SU-DHL-6 (cell line): Measurements from ENCODE around the gene CORO7.

Experiments used
- H2AFZ ChIP-seq: fragments of 200-600 bp; sonication (generic); 2 replicates; pipeline ENCODE4 v1.6.1; 2014; ENCODE audit warnings: low read depth, mild to moderate bottlenecking, moderate library complexity, mixed read lengths, antibody characterized with exemption, low read length; ENCODE audit not compliant: severe bottlenecking
- H3F3A ChIP-seq: fragments of 200-600 bp; shearing (Covaris generic); 2 replicates; pipeline ENCODE4 v1.6.0; 2016; ENCODE audit warnings: antibody characterized with exemption, mild to moderate bottlenecking; ENCODE audit not compliant: insufficient read depth
- H3K27ac ChIP-seq: fragments of 200-600 bp; sonication (generic); 2 replicates; pipeline ENCODE4 v1.5.1; 2016; ENCODE audit warnings: low read depth, mild to moderate bottlenecking, low read length, moderate library complexity, mixed read lengths
- H3K27me3 ChIP-seq: fragments of 200-600 bp; sonication (generic), shearing (Covaris generic); 2 replicates; pipeline ENCODE4 v1.6.0; 2014; ENCODE audit warnings: mild to moderate bottlenecking, low read length
- H3K36me3 ChIP-seq: fragments of 200-600 bp; sonication (generic); 2 replicates; pipeline ENCODE4 v1.6.1; 2014; ENCODE audit warnings: mild to moderate bottlenecking, low read length, mixed read lengths
- H3K4me2 ChIP-seq: fragments of 300-600, 200-600 bp; shearing (Covaris generic), sonication (generic); 2 replicates; pipeline ENCODE4 v1.6.0; 2014; ENCODE audit warnings: low read length, low read depth, mild to moderate bottlenecking; ENCODE audit not compliant: poor library complexity, severe bottlenecking
- H3K4me3 ChIP-seq: fragments of 200-600 bp; sonication (generic); 2 replicates; pipeline ENCODE4 v1.5.1; 2014; ENCODE audit warnings: antibody characterized with exemption, low read length, mild to moderate bottlenecking, mixed read lengths; ENCODE audit not compliant: insufficient read depth, poor library complexity, severe bottlenecking
- H3K79me2 ChIP-seq: fragments of 200-600 bp; sonication (generic); 2 replicates; pipeline ENCODE4 v1.6.1; 2014; ENCODE audit warnings: mild to moderate bottlenecking, low read length, moderate library complexity; ENCODE audit not compliant: insufficient read depth
- H3K9ac ChIP-seq: fragments of 200-600 bp; sonication (generic); 2 replicates; pipeline ENCODE4 v1.7.0; 2014; ENCODE audit warnings: mild to moderate bottlenecking, low read length
- H3K9me2 ChIP-seq: fragments of 200-600 bp; sonication (generic); replicated peaks from 2 replicates; pipeline ENCODE4 v1.6.1; 2014; ENCODE audit warnings: low read length; ENCODE audit not compliant: insufficient read depth
- H3K9me3 ChIP-seq: fragments of 200-600 bp; sonication (generic); 2 replicates; pipeline ENCODE4 v1.6.1; 2014; ENCODE audit warnings: low read length, mixed read lengths; ENCODE audit not compliant: insufficient read depth
- H4K20me1 ChIP-seq: fragments of 200-600 bp; sonication (generic); 2 replicates; pipeline ENCODE4 v1.6.1; 2014; ENCODE audit warnings: low read depth, mild to moderate bottlenecking, antibody characterized with exemption, low read length, moderate library complexity, mixed read lengths
- EZH2phosphoT487 ChIP-seq: fragments of 200-600 bp; sonication (generic), shearing (Covaris generic); conservative IDR thresholded peaks from 2 replicates; pipeline ENCODE4 v1.6.1; 2018; ENCODE audit warnings: mild to moderate bottlenecking, antibody characterized with exemption, low read length, moderate library complexity, mixed read lengths
- TF ChIP-seq, protein P1 (sequence below): fragments of 200-600 bp; sonication (generic); IDR thresholded peaks from one replicate; pipeline ENCODE4 v1.5.1; 2017; ENCODE audit warnings: antibody characterized with exemption, mild to moderate bottlenecking, low read length, moderate library complexity; ENCODE audit not compliant: insufficient read depth, poor library complexity, severe bottlenecking

Gene CORO7

DNA sequence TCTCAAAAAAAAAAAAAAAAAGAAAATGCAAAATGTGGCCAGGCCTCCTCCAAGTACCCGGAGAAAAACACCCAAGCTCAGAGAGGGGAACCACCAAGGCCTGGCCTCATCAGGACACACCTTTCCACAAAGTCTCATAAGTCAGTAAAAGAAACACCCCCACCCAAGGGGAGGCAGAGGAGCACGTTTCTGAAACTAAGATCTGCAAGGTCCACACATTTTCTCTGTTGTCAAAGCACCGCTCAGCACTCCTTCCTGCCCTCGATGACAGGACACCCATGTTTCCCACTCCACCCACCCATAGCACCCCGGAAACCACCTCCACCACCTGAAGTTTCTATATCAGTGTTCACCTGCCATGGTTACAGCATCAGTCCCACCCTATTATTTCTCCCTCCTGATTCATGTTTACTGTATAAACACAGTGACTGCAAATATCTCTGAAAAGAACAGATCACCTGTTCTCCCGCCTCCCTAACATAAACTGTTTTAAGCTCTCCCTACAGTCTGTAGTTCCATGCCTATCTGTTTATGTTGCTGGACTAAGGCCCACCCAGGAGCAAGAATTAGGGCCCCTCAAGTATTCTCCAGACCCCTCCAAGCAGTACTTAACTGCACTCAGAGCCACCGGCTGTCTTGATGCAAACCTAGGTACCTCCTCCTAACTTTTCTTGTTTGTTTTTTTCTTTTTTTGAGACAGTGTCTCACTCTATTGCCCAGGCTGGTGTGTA, 2.0 kb downstream of the CORO7 start:
- Histone ChIP-seq H3K27ac (peak overlapping the region; percentile 68), H3K4me3 (peak overlapping the region; percentile 70), H3K9ac (peak overlapping the region; percentile 82)

DNA sequence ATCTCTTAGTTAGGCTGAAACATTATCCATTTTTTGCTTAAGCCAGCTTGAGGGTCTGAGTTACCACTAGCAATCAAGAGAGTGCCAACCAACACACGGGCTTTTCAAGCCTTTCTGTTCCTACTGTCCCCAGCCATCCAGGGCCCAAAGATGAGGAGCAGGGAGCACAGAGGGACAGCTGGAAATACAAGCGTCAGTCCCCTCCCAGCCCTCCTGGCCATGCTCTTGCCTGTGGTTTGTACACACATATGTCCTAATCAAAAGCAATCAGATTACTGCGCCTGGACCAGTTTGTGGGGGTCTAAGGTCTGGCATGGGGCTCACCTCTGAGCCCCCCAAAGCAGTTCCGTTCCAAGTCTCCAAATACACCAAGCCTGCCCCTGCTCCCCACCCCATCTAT, 3.5 kb downstream of the CORO7 start:
- peaks cover 13% of the 10 kb centered on the region; the same call in 1 of the 2 replicates for H3F3A ChIP-seq
- H3K79me2 ChIP-seq, result peaks cover 34% of the 10 kb centered on the region

More for the DNA sequence above, 2.0 kb downstream of the CORO7 start:
- H3K9me2 ChIP-seq, result no peaks in the 10 kb centered on the region
- H3K36me3 ChIP-seq, result no peaks in the 10 kb centered on the region
- no peak overlapping the region for H2AFZ ChIP-seq
- H3K9me3 ChIP-seq, result no peaks in the 10 kb centered on the region
- peak overlapping the region; percentile 70 for H3K4me2 ChIP-seq
- peaks cover 5% of the 10 kb centered on the region; the same call in 1 of the 2 replicates for H4K20me1 ChIP-seq
- peaks cover 16% of the 10 kb centered on the region; the same call in 1 of the 2 replicates for H3F3A ChIP-seq
- TF ChIP-seq, protein P1, sequence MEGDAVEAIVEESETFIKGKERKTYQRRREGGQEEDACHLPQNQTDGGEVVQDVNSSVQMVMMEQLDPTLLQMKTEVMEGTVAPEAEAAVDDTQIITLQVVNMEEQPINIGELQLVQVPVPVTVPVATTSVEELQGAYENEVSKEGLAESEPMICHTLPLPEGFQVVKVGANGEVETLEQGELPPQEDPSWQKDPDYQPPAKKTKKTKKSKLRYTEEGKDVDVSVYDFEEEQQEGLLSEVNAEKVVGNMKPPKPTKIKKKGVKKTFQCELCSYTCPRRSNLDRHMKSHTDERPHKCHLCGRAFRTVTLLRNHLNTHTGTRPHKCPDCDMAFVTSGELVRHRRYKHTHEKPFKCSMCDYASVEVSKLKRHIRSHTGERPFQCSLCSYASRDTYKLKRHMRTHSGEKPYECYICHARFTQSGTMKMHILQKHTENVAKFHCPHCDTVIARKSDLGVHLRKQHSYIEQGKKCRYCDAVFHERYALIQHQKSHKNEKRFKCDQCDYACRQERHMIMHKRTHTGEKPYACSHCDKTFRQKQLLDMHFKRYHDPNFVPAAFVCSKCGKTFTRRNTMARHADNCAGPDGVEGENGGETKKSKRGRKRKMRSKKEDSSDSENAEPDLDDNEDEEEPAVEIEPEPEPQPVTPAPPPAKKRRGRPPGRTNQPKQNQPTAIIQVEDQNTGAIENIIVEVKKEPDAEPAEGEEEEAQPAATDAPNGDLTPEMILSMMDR, result no peak
- no peak for TF ChIP-seq EZH2phosphoT487
- no peaks in the 10 kb centered on the region for H3K27me3 ChIP-seq
- H3K79me2 ChIP-seq, result peaks cover 34% of the 10 kb centered on the region

DNA sequence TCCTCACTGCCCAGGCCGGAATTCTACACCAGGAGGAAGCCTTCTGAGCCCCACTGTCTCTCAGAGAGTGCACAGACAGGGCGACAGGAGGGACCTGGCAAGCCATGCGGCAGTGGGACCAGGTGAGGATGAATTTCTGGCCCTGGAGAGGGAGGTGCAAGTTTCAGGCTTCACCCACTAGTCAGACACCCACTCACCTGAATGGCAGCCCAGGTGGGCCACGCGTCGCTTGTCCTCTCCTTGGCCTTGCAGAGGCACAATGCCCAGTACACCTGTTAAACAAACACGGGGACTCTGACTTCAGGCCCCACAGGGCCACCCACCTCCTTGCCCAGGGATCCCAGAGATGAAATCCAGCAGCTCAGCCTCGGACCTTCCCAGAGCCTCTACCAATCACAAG, 4.2 kb downstream of the CORO7 start:
- no peak overlapping the region for H3K9ac ChIP-seq
- no peaks in the 10 kb centered on the region for H3K9me3 ChIP-seq
- peaks cover 5% of the 10 kb centered on the region; the same call in 1 of the 2 replicates for H4K20me1 ChIP-seq
- no peak overlapping the region for H3K4me2 ChIP-seq
- H2AFZ ChIP-seq, result no peak overlapping the region
- H3K79me2 ChIP-seq, result peaks cover 34% of the 10 kb centered on the region
- peaks cover 13% of the 10 kb centered on the region; the same call in 1 of the 2 replicates for H3F3A ChIP-seq
- TF ChIP-seq, protein P1, result no peak
- no peak for TF ChIP-seq EZH2phosphoT487
- no peaks in the 10 kb centered on the region for H3K9me2 ChIP-seq
- no peak overlapping the region for H3K27ac ChIP-seq
- H3K36me3 ChIP-seq, result no peaks in the 10 kb centered on the region
- H3K27me3 ChIP-seq, result no peaks in the 10 kb centered on the region
- no peak overlapping the region for H3K4me3 ChIP-seq

More for the DNA sequence above, 3.5 kb downstream of the CORO7 start:
- Histone ChIP-seq H3K4me2 (no peak overlapping the region), H4K20me1 (peaks cover 5% of the 10 kb centered on the region; the same call in 1 of the 2 replicates), H3K27ac (no peak overlapping the region), H3K9me3 (no peaks in the 10 kb centered on the region), H3K4me3 (no peak overlapping the region), H3K9me2 (no peaks in the 10 kb centered on the region), H3K36me3 (no peaks in the 10 kb centered on the region), H3K27me3 (no peaks in the 10 kb centered on the region), H3K9ac (no peak overlapping the region), H2AFZ (no peak overlapping the region)
- TF ChIP-seq, protein P1, result no peak
- TF ChIP-seq EZH2phosphoT487, result no peak
